ENCODE results near the gene PRPS1L1.

Gene PRPS1L1

DNA sequence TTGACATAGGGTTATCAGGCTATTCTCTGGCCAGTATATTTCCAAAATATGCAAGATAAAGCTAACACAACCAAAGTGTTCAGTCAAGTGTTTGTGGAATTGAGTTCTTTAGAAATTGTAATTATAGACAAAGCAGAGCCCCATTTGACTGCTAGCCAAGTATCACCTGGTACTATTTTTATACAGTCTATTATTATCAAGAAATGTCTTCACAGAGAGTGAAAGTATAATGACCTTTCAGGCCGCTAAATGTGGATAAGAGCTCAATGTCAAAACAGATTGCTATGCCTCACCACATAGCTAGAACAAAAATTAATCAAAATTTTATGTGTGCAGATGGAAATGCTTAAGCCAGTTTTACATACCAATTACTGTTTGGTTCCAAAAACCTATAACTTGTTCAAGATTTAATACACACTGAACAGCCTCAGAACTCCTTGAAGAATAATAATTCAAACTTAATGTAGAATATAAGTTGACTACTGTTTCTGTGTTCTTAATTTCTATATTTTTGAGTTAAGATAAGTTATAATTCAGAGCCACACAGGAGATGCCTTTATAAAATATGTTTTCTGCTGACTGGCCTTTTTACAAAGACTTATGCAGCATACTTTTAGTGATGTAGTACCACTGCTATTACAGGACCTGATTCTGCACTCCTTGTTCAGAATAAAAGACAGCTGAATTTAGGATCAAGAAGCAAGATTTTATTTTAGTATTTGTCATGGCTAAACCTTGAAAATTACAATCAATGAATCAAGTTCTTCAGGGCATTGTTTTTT, 31.0 kb downstream of the PRPS1L1 start:
- TF ChIP-seq, protein P1, sequence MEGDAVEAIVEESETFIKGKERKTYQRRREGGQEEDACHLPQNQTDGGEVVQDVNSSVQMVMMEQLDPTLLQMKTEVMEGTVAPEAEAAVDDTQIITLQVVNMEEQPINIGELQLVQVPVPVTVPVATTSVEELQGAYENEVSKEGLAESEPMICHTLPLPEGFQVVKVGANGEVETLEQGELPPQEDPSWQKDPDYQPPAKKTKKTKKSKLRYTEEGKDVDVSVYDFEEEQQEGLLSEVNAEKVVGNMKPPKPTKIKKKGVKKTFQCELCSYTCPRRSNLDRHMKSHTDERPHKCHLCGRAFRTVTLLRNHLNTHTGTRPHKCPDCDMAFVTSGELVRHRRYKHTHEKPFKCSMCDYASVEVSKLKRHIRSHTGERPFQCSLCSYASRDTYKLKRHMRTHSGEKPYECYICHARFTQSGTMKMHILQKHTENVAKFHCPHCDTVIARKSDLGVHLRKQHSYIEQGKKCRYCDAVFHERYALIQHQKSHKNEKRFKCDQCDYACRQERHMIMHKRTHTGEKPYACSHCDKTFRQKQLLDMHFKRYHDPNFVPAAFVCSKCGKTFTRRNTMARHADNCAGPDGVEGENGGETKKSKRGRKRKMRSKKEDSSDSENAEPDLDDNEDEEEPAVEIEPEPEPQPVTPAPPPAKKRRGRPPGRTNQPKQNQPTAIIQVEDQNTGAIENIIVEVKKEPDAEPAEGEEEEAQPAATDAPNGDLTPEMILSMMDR (IDR thresholded peaks at IDR 0.05; ENCODE audit: low read length, missing control alignments) = no peak
- no peak overlapping the region for H3K4me3 ChIP-seq (replicated peaks; ENCODE audit: low read depth, low read length)
- no peak for DNase-seq (ENCODE audit: low read depth)

DNA sequence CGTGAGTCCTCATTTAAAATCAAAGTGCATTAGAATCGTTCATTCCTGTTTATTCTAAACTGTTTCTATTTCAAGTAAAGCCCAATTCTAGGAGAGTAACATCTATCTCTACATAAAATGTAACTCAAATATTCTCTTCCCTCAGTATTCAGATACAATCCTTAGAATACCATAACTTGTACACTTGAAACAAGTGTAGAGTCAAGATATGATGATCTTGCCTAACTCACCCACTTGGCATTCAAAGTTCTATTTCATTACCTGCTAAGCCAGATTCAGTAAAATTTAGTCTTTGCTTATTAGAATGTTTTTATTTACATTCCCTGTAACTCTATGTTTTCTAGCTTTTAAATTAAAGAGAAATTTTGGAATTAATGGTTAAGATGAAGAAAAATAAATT, 31.6 kb downstream of the PRPS1L1 start:
- DNase-seq (ENCODE audit: low read depth) = no peak
- no peak overlapping the region for H3K4me3 ChIP-seq (replicated peaks; ENCODE audit: low read depth, low read length)
- TF ChIP-seq, protein P1 (IDR thresholded peaks at IDR 0.05; ENCODE audit: low read length, missing control alignments) = no peak

DNA sequence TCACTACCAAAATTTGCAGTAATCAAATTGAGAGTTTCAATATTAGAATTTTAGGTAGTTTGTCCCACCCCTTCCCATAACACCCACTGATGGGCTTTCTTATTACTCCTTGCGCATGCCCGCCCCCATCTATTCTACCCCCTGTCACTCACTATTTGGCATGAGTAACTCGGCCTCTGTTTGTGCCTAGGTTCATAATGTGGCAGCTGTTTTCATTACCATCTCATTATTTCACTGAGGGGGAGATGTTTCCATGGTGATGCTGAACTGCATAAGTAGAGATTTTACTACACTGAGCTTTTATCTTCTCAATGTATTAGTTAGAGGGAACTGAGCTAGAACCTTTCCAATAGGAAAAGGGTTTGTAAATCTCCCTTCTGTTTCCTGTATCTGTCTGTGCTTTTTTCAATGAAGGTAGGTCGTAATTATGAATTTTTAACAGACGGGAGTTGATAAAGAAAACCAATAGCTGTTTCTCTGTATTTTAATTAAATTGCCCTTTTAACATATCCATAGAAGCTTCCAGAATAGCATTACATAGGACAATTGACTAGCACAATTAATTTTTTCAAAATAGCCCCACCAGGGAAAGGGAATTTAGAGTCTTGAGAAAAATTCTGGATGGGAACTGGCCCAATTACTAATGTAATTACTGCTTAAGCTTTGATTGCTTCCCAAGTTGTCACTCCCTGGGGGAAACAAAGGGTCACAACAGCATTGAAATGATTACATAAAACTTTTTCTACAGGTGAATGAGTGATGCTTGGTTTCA, 33.4 kb downstream of the PRPS1L1 start:
- DNase-seq (ENCODE audit: low read depth) = no peak
- TF ChIP-seq, protein P1 (IDR thresholded peaks at IDR 0.05; ENCODE audit: low read length, missing control alignments) = no peak
- no peak overlapping the region for H3K4me3 ChIP-seq (replicated peaks; ENCODE audit: low read depth, low read length)

DNA sequence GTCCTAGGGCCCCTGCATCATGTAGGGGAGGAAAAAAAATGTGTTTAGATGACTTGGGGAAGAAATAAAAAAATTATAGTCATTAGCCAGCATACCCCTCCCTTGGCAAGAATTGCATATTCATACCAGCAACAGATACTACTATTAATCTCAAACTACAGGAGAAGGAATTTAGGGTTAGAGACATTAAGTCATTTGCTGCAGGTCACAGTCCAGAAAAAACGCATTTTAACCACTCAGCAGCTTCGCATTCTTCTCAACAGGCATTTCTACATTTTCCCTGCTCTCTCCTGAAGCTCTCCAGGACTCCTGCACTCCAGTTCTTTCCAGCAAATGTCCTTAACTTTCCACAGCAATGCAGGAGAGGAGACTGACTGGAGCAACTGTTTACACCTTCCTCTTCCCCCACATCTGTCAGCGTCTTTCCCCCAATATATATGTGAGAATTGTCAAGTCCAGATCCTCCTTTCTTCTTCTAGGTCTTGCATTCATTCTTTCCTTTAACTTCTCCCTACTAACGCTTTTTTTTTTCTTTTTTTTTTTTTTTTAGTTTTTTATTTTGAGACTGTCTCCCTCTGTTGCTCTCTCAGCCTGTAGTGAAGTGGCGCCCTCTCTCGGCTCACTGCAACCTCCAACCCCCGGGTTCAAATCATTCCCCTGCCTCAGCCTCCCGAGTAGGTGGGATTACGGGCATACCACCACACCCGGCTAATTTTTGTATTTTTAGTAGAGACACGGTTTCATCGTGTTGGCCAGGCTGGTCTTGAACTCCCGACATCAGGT, 35.6 kb downstream of the PRPS1L1 start:
- TF ChIP-seq, protein P1 (IDR thresholded peaks at IDR 0.05; ENCODE audit: low read length, missing control alignments) = peak; percentile 19
- no peak for DNase-seq (ENCODE audit: low read depth)
- no peak overlapping the region for H3K4me3 ChIP-seq (replicated peaks; ENCODE audit: low read depth, low read length)

DNA sequence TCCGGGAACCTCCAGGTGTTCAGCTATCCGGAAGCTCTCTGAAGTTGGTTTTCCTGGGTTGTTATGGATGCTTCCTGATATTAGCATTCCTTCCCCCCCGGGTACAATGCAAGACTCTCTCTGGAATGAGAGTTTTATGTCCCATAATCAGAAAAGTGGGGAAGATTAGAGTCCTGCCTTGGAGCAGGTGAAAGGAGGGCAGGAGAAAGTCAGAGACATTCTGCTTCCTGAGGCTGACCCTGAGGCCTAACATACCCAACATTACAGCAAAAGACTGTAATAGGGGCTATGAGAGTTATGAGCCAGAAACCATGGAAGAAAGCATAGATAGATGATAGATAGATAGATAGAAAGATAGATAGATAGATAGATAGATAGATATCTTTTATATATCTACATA, 36.9 kb downstream of the PRPS1L1 start:
- TF ChIP-seq, protein P1 (IDR thresholded peaks at IDR 0.05; ENCODE audit: low read length, missing control alignments) = no peak
- no peak overlapping the region for H3K4me3 ChIP-seq (replicated peaks; ENCODE audit: low read depth, low read length)

DNA sequence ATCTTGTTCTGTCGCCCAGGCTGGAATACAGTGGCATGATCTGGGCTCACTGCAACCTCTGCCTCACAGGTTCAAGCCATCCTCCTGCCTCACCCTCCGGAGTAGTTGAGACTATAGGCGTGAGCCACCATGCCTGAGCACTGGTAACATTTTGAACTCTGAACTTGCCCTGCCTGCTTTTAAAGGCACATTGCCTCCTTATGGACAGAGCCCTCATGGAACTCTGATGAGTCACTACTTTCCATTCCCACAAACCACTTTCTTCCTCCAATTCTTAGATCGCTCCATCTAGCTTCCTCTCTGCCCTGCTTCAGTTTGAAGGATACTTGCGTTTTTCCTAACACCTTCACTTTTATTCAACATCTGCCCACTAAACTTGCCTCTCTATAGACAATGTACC, 38.1 kb downstream of the PRPS1L1 start:
- TF ChIP-seq, protein P1 (IDR thresholded peaks at IDR 0.05; ENCODE audit: low read length, missing control alignments) = no peak
- no peak for DNase-seq (ENCODE audit: low read depth)
- no peak overlapping the region for H3K4me3 ChIP-seq (replicated peaks; ENCODE audit: low read depth, low read length)

More for the DNA sequence above, 36.9 kb downstream of the PRPS1L1 start:
- no peak for DNase-seq (ENCODE audit: low read depth)
